H1 (cell line): ENCODE measurements around the gene LPCAT1.

Source experiments
- CHD2 ChIP-seq: IDR thresholded peaks from 2 replicates; pipeline ENCODE4 v1.6.1; 2012; ENCODE audit warnings: low read length, improper control_type of control experiment
- GABPA ChIP-seq: IDR thresholded peaks from 2 replicates; pipeline ENCODE4 v1.6.1; 2011; ENCODE audit warnings: mild to moderate bottlenecking, low read length, moderate library complexity, borderline replicate concordance; ENCODE audit not compliant: insufficient read depth
- KDM1A ChIP-seq: fragments of 200-600, 300-600 bp; sonication (generic); IDR thresholded peaks from 2 replicates; pipeline ENCODE4 v1.7.1; 2016; ENCODE audit warnings: mild to moderate bottlenecking, low read length, borderline replicate concordance
- MAX ChIP-seq: IDR thresholded peaks from 2 replicates; pipeline ENCODE4 v1.6.1; 2012; ENCODE audit warnings: inconsistent platforms
- POLR2A ChIP-seq, 2 experiments: IDR thresholded peaks; 1 replicate in 1 of 2; 2 replicates in 1 of 2; pipeline ENCODE4 v1.6.1; 2011; ENCODE audit warnings: low read depth in 2 of 2, low read length in 2 of 2, mild to moderate bottlenecking in 2 of 2; ENCODE audit errors: control extremely low read depth in 1 of 2
- SIN3A ChIP-seq, 2 experiments: IDR thresholded peaks in 1 of 2; conservative IDR thresholded peaks in 1 of 2; 2 replicates each; pipeline ENCODE4 v1.6.1; 2011 to 2012; ENCODE audit warnings: low read length in 2 of 2, improper control_type of control experiment in 1 of 2, low read depth in 1 of 2, mild to moderate bottlenecking in 1 of 2
- SP1 ChIP-seq: IDR thresholded peaks from 2 replicates; pipeline ENCODE4 v1.6.1; 2011; ENCODE audit warnings: low read depth, low read length
- TEAD4 ChIP-seq: IDR thresholded peaks from 2 replicates; pipeline ENCODE4 v1.6.1; 2012; ENCODE audit warnings: low read depth, low read length, inconsistent platforms, mixed read lengths
- TF ChIP-seq, protein P1 (sequence below), 3 experiments: IDR thresholded peaks; 1 replicate in 2 of 3; 2 replicates in 1 of 3; pipeline versions ENCODE4 v1.5.1 to v1.6.1; 2011; ENCODE audit warnings: low read length in 3 of 3, mild to moderate bottlenecking in 3 of 3, inconsistent platforms in 2 of 3, low read depth in 1 of 3, moderate library complexity in 1 of 3; ENCODE audit not compliant: insufficient read depth in 1 of 3; ENCODE audit errors: control extremely low read depth in 1 of 3

GRCh38 chr5:1512541-1513291, 11.0 kb downstream of the LPCAT1 start:
- TF ChIP-seq MAX (no peak), POLR2A (IDR thresholded peaks at IDR 0.05; ENCODE audit: control extremely low read depth in 1 of 2, low read depth in 2 of 2, low read length in 2 of 2) (no peak), TEAD4 (no peak), CHD2 (no peak), SP1 (no peak), SIN3A (conservative IDR thresholded peaks at IDR 0.05 in 1 of 2, IDR thresholded peaks at IDR 0.05 in 1 of 2; ENCODE audit: low read depth in 1 of 2, low read length in 2 of 2) (no peak), KDM1A (no peak), GABPA (no peak)
- TF ChIP-seq, protein P1, sequence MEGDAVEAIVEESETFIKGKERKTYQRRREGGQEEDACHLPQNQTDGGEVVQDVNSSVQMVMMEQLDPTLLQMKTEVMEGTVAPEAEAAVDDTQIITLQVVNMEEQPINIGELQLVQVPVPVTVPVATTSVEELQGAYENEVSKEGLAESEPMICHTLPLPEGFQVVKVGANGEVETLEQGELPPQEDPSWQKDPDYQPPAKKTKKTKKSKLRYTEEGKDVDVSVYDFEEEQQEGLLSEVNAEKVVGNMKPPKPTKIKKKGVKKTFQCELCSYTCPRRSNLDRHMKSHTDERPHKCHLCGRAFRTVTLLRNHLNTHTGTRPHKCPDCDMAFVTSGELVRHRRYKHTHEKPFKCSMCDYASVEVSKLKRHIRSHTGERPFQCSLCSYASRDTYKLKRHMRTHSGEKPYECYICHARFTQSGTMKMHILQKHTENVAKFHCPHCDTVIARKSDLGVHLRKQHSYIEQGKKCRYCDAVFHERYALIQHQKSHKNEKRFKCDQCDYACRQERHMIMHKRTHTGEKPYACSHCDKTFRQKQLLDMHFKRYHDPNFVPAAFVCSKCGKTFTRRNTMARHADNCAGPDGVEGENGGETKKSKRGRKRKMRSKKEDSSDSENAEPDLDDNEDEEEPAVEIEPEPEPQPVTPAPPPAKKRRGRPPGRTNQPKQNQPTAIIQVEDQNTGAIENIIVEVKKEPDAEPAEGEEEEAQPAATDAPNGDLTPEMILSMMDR (IDR thresholded peaks at IDR 0.05; ENCODE audit: control extremely low read depth in 1 of 3, insufficient read depth in 1 of 3, low read depth in 1 of 3, low read length in 3 of 3) = no peak
